Gastroesophageal sphincter (tissue), 4 donors: ENCODE results near the gene LONP2. TPM values are rescaled to one million over a fixed set of nuclear protein-coding genes. Genes with fewer than 3 reads are reported as not detected.
A peak's percentile ranks its signal among the peaks of the same experiment; 100 is the strongest.

ENCODE experiments used
- ATAC-seq: fragments of 150-250 bp; one replicate; pipeline ENCODE4 v1.9.1; 2016; ENCODE audit warnings: mild to moderate bottlenecking, moderate library complexity
- H3K27ac ChIP-seq, 4 donors: fragments of 200-600 bp; sonication (generic) in 3 of 4; 1 replicate in 3 of 4; 2 replicates in 1 of 4; pipeline ENCODE4 v1.5.1; 2016 to 2019
- H3K27me3 ChIP-seq: fragments of 200-600 bp; sonication (generic); one replicate; pipeline ENCODE4 v1.5.1; 2019
- H3K36me3 ChIP-seq, 2 donors: fragments of 200-600 bp; sonication (generic); one replicate each; pipeline ENCODE4 v1.5.1; 2019; ENCODE audit warnings: control low read depth in 1 of 2
- H3K4me1 ChIP-seq, 3 donors: fragments of 200-600 bp; sonication (generic); 1 replicate in 2 of 3; 2 replicates in 1 of 3; pipeline ENCODE4 v1.5.1; 2016 to 2019; ENCODE audit warnings: control low read depth in 2 of 3
- H3K4me3 ChIP-seq, 2 donors: fragments of 200-600 bp; sonication (generic); one replicate each; pipeline ENCODE4 v1.5.1; 2019; ENCODE audit warnings: mild to moderate bottlenecking in 1 of 2, moderate library complexity in 1 of 2
- H3K9me3 ChIP-seq, 3 donors: fragments of 200-600 bp; sonication (generic); one replicate each; pipeline ENCODE4 v1.5.1; 2017 to 2019; ENCODE audit warnings: control low read depth in 2 of 3
- CTCF ChIP-seq, 4 experiments: fragments of 200-600 bp in 2 of 4; fragments of 450-650 bp in 2 of 4; sonication (generic) in 1 of 4; IDR thresholded peaks; one replicate each; pipeline ENCODE4 v1.5.1; 2017 to 2019; ENCODE audit warnings: antibody characterized with exemption in 4 of 4, mild to moderate bottlenecking in 2 of 4, moderate library complexity in 2 of 4
- EP300 ChIP-seq: sonication (generic); formaldehyde crosslinking; IDR thresholded peaks from one replicate; pipeline ENCODE4 v1.6.1; 2017; ENCODE audit warnings: antibody characterized with exemption, mild to moderate bottlenecking
- POLR2A ChIP-seq, 2 donors: fragments of 450-650 bp; IDR thresholded peaks; one replicate each; pipeline ENCODE4 v1.6.1; 2017; ENCODE audit warnings: antibody characterized with exemption in 2 of 2, mild to moderate bottlenecking in 2 of 2, moderate library complexity in 1 of 2
- POLR2AphosphoS5 ChIP-seq: sonication (generic); formaldehyde crosslinking; IDR thresholded peaks from one replicate; pipeline ENCODE4 v1.6.1; 2017; ENCODE audit warnings: antibody characterized with exemption
- WGBS, 2 donors: methylation state at CpG; one replicate each; pipeline ENCODE4 v1.1.5; 2018; ENCODE audit warnings: low coverage in 1 of 2; 5-methylcytosine and 5-hydroxymethylcytosine counted together
- total RNA-seq, 4 donors: library from RNA; depleted of rRNA; stranded (reverse); fragments of >200 nt; gene quantifications; one replicate each; pipeline ENCODE4 v1.1.0, GENCODE V29; 2016

LONP2 gene
- total RNA-seq, 4 donors from 2014 or later: 61.5 to 83.7 (median 72.3) TPM

DNA sequence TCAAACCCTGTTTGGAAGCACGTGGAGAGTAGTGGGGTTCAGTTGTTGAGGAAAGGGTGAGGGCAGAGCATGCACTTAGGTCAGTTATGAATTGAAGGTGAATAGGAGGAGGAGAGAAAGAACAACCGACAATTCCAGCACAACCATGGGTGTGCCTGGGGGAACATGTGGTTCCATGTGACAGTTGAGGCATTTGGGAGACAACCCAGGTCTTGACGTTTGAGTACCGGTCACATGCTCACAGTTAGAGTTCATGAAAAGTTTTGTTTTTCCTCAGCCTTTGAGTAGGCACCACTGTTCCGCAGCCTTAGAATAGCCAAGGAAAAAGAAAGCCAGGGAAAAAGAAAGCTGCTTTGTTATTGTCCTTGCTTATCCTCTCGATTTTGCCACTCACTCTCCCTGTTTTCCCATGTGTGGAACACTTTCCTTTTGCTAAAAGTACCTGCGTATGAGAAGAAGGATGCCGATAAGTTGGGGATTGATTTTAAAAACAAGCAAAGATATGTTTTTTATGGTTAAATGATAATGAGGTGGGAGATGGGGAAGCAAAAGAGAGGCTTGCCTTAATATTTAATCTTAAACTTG, 28.8 kb downstream of the LONP2 start:
- Histone ChIP-seq H3K4me3 (no peak overlapping the region), H3K27me3 (no peaks in the 10 kb centered on the region), H3K4me1 (peaks cover 0 to 64% (median 7%) of the 10 kb centered on the region in 3 donors), H3K36me3 (peaks cover 2 to 29% of the 10 kb centered on the region in 2 donors), H3K27ac (peak overlapping the region in 3 of 4 donors; percentile 36 to 64 (median 38)), H3K9me3 (no peaks in the 10 kb centered on the region)
- peak; percentile 48 for ATAC-seq
- 59 to 74% methylated on average over 8 of the region's 8 CpGs for WGBS, 2 donors
- TF ChIP-seq CTCF (IDR thresholded peaks at IDR 0.05) (no peak), POLR2AphosphoS5 (no peak), POLR2A (IDR thresholded peaks at IDR 0.05) (no peak), EP300 (no peak)

GRCh38 chr16:48274476-48274875, 30.4 kb downstream of the LONP2 start:
- WGBS, 2 donors: 100% methylated on average over 1 of the region's 1 CpG
- no peak overlapping the region for H3K4me3 ChIP-seq
- H3K27ac ChIP-seq: no peak overlapping the region
- no peaks in the 10 kb centered on the region for H3K9me3 ChIP-seq
- no peaks in the 10 kb centered on the region for H3K27me3 ChIP-seq
- H3K36me3 ChIP-seq: peaks cover 3 to 33% of the 10 kb centered on the region in 2 donors
- peaks cover 0 to 77% (median 10%) of the 10 kb centered on the region in 3 donors for H3K4me1 ChIP-seq
- ATAC-seq: no peak
- TF ChIP-seq POLR2A (IDR thresholded peaks at IDR 0.05) (no peak), CTCF (IDR thresholded peaks at IDR 0.05) (no peak), POLR2AphosphoS5 (no peak), EP300 (no peak)

DNA sequence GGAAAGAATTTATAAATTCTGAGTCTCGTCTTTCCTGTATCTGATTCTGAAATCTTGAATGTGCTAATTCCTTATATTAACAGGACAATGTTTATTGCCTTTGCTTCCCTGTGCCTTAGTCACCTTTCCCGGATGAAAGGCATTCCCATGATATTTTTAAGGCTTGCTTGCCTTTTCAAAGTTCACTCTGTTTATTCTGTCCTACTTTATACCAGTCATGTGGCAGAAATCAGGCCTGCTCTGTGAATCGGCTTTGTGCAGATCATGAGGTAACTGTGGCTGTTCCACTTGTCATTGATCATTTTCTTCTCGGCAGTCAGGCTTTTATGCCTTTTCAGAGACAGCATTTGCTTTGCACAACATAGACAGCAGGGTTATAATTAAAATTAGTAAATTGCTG, 32.0 kb downstream of the LONP2 start:
- peak; percentile 28 for ATAC-seq

DNA sequence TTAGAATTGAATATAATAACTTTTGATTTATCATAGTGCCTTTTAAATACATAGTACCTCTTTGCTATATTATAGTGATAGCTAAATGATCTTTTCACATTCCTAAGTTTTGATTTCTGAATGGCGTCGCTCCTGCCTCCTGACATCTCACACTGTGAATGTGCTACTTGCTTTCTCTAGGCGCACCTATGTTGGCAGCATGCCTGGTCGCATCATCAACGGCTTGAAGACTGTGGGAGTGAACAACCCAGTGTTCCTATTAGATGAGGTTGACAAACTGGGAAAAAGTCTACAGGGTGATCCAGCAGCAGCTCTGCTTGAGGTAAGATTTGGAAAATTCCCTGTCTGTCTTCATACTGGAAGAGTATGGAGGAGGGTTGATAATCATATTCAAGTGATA, 33.1 kb downstream of the LONP2 start:
- Histone ChIP-seq H3K36me3 (peaks cover 3 to 13% of the 10 kb centered on the region in 2 donors), H3K27me3 (no peaks in the 10 kb centered on the region), H3K9me3 (no peaks in the 10 kb centered on the region), H3K4me3 (no peak overlapping the region), H3K27ac (peak overlapping the region in 3 of 4 donors; percentile 45 to 67 (median 63)), H3K4me1 (peaks cover 0 to 79% (median 10%) of the 10 kb centered on the region in 3 donors)
- WGBS, 2 donors: 94 to 96% methylated on average over 2 to 5 of the region's 5 CpGs
- ATAC-seq: no peak
- TF ChIP-seq EP300 (no peak), POLR2AphosphoS5 (no peak), POLR2A (IDR thresholded peaks at IDR 0.05) (no peak), CTCF (IDR thresholded peaks at IDR 0.05) (no peak)

More for the DNA sequence above, 32.0 kb downstream of the LONP2 start:
- 14 to 18% methylated on average over 4 of the region's 4 CpGs for WGBS, 2 donors
- no peak for TF ChIP-seq EP300
- TF ChIP-seq POLR2A (IDR thresholded peaks at IDR 0.05): no peak
- peak; percentile 86 for TF ChIP-seq POLR2AphosphoS5
- H3K27me3 ChIP-seq: no peaks in the 10 kb centered on the region
- peaks cover 3 to 17% of the 10 kb centered on the region in 2 donors for H3K36me3 ChIP-seq
- H3K4me3 ChIP-seq: no peak overlapping the region
- H3K27ac ChIP-seq: peak overlapping the region in 3 of 4 donors; percentile 45 to 67 (median 63)
- H3K9me3 ChIP-seq: no peaks in the 10 kb centered on the region
- H3K4me1 ChIP-seq: peaks cover 0 to 85% (median 10%) of the 10 kb centered on the region in 3 donors

DNA sequence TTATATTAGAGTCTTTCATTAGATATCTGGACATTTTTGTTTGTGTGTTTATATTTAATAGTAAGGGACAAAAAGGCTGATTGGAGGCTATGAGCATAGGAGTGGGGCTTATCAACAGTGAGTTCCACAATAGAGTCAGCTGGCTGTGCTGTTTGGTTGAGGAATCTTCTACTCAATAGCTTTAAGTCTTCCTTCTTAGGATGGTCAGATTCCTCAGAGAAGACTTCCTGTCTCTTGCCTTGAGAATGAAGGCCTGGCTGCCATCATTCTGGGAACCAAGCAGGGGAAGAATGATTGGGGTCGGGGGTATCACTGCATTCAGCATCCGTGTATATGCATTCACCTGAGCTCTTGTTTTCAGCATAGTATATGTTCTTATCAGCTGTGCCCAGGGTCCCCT, 35.1 kb downstream of the LONP2 start:
- Histone ChIP-seq H3K36me3 (peaks cover 3 to 13% of the 10 kb centered on the region in 2 donors), H3K9me3 (no peaks in the 10 kb centered on the region), H3K27me3 (no peaks in the 10 kb centered on the region), H3K4me1 (peaks cover 7 to 74% (median 10%) of the 10 kb centered on the region in 3 donors), H3K4me3 (no peak overlapping the region), H3K27ac (no peak overlapping the region)
- 59% methylated on average over 2 of the region's 2 CpGs; no CpG with 5 or more reads in 1 of the 2 donors for whole genome bisulfite sequencing, 2 donors
- ATAC-seq: no peak
- TF ChIP-seq CTCF (IDR thresholded peaks at IDR 0.05) (no peak), EP300 (no peak), POLR2AphosphoS5 (no peak), POLR2A (IDR thresholded peaks at IDR 0.05) (no peak)
